Stimulated activated CD4-positive, alpha-beta T cell treated with anti-CD3 and anti-CD28 coated beads, Interleukin-1b, Interleukin-23, amount 100 ng/mL, for 1 hour (primary cell): ENCODE measurements around the gene DCST2.

ENCODE experiments used
- DNase-seq, 2 donors: peaks; one replicate each; pipeline ENCODE4 v3.0.0-alpha.2; 2020; ENCODE audit warnings: low read depth in 2 of 2

Gene DCST2

DNA sequence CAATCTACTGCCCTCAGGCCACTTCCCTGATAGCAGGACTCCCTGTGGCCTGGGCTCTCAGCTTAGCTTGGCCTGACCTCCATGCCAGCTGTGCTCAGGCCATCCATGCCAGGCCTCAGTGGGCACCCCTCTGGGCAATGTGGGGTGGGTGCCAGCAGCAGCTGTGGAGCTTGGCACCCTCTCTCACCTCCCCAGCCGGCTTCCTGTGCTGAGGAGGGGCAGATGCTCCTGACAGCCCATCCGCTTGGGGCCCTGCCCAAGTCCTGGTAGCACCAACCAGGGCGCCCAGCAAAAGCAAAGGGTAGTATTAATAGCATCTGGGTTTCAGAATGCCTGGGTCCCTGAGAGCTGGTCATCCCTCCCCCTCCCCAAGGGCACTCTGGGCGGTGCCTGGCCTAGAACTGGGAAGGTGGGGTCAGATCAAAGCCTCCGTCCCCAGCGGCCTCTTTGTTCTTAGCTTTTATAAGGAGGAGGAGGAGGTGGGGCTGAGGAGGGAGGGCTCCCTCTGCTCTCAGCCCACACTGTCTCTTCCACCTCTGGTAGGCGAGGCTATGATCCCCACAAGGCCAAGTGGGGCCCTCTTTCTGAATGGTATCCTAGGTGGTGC is 36.1 kb upstream of the DCST2 start:
- DNase-seq, result no peak

DNA sequence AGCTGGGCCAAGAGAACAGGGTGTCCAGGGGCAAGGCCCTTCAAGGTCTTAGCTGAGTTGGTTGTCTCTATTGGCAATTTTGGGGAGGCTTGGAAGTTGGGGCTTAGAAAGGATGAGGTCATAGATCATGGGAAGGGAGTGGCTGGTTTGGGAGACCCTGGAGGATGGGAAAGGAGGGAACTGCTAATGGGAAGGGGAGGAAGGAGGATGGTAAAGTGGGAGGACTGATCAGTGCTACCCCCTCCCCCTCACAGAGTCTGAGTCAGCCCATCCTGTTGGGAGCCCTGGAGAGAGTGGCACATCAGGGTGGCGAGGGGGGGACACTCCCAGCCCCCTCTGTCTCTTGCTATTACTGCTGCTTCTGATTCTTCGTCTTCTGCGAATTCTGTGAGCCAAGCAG is 35.0 kb upstream of the DCST2 start:
- no peak for DNase-seq

DNA sequence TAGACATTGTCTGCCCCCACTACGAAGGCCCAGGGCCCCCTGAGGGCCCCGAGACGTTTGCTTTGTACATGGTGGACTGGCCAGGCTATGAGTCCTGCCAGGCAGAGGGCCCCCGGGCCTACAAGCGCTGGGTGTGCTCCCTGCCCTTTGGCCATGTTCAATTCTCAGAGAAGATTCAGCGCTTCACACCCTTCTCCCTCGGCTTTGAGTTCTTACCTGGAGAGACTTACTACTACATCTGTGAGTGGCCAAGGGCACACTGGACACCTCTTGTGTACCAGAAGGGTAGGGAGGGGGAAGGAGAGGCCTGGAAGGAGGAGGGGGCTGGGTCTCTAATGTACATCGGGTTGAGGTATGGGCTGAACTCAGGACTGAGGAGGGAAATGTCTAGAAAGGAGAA is 33.2 kb upstream of the DCST2 start:
- no peak for DNase-seq

DNA sequence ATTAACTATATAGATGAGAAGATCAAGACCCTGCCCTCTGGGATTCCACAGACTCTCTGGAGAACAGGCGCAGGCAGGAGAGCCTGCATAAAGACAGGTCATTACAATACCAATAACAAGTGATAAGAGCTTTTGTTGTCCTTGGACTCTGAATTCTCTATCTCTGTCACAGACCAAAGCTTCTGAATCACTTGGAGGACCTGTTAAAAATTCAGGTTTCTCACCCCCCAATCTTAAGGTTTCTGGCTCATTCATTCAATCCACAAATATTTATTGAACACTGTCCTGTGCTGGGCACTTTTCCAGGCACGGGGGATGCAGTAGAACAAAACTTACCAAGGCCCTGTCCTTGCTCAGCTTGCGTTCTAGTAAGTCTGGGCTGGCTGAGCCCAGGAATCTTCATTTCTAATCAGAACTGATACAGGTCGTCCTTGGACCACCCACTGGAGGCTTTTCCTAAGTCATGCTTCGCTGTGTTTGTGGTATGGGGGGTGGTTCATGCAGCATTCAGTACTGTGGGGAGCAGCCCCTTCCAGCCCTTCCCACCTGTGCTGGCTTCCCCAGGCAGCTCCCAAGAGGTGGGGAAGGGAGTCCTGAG is 31.4 kb upstream of the DCST2 start:
- no peak for DNase-seq

DNA sequence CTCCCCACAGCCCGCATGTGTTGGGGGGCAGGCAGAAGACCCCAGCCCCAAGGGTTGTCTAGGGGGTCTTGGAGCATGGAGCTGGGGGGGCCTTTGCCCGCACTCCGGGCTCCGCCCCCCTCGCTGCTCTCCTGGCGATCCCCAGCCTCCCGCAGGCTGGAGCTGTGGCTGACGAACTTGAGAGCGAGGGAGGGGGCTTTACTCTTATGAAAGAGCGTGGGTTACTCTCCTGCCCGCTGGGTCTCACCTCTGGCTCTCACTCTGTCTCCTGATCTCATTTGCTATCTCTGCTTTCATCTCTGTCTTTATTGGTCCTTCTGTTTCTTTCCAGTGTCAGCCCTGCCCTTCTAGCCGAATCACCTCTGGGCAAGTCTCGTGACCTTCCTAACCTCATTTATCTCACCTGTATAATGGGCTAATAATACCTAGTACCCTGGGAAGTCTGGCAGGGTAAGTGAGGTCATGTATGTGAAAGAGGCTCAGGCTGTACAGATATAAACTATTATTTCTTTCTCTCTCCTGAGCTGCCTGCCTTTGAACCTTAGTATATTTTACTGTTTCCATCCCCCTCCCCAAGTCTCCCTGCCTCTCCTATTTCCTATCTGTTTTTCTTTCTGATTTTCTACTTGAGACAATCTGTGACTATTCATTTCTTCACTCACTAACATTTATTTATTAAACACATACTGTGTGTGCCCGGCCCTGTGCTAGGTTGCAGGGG is 30.7 kb upstream of the DCST2 start:
- DNase-seq, result no peak

DNA sequence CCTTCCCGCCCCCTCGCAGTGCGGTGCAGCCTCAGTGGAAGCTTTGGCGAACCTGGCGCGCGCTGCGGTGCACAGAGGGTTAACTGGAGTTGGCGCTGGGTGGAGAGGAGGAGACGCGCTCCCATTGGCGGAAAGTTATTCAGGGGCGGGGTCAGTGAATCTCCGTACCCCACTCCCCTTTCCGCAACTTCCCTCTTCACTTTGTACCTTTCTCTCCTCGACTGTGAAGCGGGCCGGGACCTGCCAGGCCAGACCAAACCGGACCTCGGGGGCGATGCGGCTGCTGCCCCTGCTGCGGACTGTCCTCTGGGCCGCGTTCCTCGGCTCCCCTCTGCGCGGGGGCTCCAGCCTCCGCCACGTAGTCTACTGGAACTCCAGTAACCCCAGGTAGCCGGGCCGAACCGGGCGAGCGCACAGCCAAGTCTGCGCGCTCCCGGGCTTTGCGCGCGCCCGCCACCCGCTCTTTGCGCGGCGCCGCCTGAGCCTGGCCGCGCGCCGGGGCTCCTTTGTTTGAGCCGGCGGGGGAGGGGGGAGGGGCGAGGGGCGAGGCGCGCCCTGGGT is 30.0 kb upstream of the DCST2 start, which contains the start of gene EFNA4:
TSS of gene EFNA4 (plus strand) at position 191 of the 561 bp plus-strand sequence. CDS start at position 275, 84 bp downstream.
- peak; percentile 54 to 61 for DNase-seq

DNA sequence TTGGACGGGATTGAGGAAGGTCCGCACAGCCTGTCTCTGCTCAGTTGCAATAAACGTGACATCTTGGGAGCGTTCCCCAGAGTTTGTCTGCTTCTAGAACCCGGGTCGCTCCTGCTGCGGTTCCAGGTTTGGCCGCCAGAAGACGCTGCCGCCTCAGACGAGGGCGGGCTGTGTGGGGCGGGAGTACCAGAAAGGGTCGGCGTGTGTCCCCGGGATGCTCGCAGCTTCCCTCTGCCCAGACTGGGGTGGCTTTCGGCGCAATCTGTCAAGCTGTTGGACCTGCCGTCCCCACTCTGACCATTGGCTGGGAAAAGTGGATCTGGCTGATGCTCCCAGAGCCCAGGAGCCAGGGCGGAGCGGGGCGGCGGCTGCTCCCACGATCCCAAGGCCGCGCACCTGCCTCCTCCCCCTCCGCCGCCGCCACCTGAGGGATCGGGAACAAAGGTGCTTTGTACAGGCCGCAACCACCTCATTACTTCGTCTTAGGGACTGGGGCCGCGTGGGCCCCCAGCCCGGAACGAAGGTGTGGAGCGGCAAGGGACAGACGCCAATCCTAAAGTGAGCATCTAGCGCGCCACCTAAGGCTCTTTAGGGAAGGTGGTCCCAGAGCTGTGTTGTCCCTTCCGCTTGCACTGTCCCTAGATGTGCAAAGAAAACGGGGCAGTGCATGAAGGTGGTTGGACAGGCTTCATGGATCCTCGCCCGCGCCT is 29.3 kb upstream of the DCST2 start:
- DNase-seq, result peak in 1 of 2 donors; percentile 72

DNA sequence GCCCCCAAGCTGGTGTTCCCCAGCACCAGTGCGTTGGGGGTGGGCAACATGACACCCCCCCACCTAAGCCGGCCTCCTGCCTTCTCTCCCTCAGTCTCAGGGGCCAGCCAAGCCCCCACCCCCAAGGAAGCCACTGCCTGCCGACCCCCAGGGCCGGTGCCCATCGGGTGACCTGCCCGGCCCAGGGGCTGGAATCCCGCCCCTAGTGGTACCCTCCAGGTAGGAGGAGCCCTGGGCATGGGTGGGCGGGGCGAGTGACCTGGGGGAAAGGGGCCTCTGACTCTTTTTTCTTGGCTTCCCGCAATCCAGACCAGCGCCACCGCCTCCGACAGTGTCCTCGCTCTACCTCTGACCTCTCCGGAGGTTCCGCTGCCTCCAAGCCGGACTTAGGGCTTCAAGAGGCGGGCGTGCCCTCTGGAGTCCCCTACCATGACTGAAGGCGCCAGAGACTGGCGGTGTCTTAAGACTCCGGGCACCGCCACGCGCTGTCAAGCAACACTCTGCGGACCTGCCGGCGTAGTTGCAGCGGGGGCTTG is 28.6 kb upstream of the DCST2 start:
- DNase-seq, result no peak

DNA sequence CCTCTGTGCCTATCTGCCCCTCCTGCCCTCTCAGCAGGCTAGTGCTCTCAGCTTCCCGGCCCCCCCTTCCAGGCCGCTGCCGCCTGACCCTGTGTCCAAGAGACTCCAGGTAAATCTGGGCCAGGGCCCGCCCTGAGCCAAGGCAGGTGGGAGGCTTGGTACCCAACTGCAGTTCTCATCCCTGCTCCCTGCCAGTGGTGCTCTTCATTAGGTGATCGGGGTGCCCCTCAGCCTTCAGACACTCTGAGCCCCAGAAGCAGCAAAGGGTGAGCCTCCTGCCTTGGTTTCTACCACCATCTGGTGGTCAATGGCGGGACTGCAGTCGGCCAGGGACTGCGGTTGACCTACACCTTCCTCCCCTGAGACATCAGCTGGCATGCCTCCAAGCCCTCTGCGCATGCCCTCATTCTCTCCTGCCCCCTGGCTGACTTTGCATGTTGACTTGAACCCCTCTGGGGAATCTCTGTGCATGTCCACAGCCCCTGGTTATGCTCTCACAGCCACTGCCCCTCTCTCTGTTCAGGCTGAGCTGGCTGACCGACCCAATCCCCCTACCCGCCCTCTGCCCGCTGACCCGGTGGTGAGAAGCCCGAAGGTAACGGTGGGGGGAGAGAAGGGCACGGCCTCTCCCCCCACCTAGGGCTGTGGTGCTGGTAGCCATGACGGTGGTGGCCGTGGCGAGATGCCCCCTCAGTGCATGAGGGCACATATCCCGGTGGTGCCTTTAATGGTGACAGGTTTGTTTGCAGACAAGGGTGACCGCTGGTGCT is 28.0 kb upstream of the DCST2 start:
- DNase-seq, result peak; percentile 88 to 97

DNA sequence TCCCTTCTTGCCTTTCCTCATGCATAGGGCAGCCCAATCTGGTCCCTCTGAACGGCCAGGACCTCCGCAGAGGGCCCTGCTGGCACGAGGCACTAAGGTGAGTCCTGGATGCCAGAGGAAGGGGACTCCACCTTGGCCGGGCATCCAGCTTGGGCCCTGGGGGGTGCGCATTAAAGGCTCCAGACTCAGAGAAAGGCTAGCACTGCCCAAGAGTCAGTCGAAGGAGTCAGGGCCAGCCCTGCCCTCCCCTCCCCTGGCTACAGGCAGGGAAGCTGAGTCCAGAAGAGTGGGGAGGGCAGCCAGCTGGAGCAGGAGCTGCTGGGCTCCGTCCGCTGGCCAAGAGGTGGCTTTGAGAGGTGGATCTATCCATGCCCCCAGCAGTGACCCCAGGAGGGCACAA is 27.2 kb upstream of the DCST2 start:
- DNase-seq, result no peak

DNA sequence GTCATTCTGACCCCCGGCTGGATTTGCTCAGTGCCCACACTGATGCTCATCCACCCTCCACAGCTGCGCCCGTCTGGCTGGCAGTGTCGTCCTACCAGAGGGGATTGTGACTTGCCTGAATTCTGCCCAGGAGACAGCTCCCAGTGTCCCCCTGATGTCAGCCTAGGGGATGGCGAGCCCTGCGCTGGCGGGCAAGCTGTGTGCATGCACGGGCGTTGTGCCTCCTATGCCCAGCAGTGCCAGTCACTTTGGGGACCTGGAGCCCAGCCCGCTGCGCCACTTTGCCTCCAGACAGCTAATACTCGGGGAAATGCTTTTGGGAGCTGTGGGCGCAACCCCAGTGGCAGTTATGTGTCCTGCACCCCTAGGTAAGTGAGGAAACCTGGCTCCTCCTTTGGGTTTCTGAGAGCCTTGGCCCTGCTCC is 24.2 kb upstream of the DCST2 start:
- DNase-seq, result no peak

DNA sequence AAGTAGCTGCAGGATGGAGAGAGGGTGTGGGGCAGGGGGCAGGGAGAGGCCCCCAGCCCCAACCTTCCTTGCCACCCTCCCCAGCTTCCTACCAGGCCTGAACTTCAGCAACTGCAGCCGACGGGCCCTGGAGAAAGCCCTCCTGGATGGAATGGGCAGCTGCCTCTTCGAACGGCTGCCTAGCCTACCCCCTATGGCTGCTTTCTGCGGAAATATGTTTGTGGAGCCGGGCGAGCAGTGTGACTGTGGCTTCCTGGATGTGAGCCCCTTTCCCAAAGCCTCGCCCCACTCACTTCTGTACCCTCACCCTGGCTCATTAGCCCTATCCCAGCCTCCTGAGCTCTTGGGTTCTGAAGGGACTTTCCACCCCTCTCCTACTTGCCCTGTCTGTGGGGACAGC is 23.5 kb upstream of the DCST2 start:
- no peak for DNase-seq

DNA sequence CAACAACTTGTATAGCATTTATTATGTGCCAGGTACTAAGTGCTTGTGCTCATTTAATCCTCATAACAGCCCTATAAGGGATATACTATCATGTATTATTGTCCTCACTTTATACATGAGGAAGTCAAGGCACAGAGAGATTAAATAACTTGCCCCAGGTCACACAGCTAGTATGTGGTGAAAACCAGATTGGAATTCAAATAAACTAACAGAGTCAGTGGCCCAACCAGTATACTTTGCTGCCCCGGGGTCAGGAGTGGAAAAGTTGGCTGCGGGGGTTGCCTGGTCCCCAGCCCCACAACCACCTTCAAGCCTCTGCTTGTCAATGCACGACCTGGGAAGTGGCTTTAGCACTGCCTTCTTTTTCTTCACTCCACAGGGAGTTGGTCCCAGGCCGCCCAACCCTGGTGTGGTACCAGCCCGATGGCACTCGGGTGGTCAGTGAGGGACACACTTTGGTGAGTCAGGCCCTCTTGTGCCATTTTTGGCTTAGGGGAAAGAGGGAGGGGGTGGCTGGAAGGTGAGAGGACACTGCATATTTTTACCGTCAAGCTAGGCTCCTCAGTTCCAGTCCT is 20.0 kb upstream of the DCST2 start:
- DNase-seq, result no peak

DNA sequence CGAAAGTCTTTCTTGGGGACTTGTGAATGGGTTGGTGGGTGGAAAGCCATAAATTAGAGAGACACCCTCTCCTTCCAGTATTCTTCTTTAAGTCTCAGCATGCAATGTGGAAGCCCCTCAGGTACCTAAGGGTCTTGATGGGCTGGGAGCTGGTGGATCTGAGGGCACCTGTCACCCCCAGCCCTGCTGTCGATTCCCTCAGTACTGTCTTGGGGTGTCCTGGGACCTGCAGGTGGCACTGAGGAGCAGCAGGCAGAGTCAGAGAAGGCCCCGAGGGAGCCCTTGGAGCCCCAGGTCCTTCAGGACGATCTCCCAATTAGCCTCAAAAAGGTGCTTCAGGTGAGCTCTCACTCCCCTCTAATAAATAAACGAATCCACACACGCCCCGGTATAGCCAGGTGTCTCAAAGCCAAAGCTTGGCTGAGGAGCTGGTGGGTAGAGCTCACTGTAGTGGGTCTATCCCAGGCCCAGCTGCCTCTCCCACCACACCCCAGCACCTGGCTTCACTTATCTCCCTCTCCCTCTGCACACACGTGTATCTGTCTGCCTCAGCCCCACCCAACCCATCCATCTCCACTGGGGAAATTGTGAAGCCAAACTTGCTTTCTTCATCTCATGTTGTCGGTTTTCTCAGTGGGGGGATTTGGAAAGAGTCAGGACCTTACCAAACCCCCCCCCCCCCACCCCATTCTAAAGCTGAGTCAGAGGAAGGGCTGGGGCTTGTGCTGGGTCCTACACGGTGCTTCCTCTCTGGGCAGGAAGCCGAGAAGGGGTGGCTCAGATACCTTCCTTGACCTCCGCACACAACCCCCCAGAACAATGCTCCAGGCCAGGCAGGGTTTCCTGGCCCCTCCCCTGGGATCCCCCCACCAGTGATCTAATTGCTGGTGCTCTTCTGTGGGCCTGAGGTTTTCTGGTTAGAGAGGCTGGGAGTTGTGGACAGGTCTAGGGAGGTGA is 19.1 kb upstream of the DCST2 start:
- no peak for DNase-seq

DNA sequence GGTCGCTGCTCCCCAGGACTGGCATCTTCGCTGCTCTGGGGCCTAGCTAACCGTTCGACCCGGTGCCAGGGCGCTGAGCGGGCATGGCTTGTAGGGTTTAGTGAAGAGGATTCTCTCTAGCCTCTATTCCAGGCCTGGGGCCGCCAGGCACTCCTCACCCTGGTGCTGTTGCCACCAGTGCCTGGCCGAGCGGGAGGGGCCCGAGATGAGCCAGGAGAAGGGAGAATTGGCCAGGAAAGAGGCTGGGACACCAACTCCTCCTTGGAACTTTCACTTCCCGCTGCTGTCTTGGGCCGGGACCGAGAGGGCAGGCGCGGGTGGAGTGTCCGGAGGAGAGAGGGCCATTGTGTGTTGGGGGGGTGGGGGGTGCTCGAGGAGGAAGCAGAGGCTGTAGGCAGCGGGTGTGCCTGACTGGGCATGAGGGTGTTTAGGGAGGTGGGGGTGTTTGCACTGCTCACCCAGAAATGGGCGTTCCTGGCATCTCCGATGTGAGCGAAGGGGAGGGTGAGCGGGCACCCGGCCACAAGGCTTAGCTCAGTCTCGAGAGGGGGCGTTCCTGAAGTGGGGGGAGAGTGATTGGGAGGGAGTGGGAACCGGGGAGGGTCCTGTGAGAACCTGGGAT is 18.3 kb upstream of the DCST2 start:
- no peak for DNase-seq

DNA sequence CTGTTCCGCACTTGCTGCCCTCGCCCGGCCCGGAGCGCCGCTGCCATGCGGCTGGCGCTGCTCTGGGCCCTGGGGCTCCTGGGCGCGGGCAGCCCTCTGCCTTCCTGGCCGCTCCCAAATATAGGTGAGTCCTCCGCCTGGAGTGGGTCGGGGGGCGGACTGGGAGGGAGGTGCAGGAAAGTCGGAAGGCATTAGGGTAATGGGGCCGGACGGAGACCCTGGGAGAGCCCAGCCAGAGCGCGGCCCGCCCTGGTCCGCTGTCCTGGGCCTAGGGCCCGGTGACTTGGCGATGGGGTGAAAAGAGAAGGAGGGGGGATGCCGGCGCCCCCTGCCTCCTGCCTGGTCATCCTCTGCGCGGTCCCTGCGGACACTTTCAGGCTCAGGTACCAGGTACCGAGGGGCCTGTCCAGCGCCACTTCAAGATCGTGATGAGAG is 17.8 kb upstream of the DCST2 start:
- no peak for DNase-seq

DNA sequence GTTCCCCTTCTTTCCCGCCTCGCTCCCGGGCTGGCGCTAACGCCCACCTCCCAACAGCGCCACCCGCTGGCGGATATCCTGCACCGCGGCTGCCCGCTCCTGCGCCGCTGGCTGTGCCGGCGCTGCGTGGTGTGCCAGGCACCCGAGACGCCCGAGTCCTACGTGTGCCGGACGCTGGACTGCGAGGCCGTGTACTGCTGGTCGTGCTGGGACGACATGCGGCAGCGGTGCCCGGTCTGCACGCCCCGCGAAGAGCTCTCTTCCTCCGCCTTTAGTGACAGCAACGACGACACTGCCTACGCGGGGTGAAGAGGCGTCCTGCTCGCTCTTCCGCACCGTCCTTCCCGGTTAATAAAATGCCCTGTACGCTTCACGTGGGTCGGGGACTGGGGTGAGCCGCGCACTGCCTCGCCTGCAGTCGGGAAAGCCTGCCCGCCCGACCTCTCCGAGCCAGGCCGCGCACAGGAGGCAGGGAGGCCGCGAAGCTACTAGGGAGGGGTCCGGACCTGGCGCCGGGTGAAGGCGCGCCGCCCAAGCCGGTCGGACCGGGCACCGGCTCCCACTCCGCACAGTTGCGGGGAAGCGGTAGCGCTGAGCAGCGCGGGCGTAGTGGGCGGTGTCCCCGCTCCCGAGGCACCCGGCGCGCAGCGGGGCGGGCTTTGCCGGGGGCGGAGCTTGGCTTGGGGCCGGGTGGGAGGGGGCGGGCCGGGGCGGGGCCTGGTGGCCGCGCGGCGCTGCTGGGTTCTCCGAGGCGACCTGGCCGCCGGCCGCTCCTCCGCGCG is 17.2 kb upstream of the DCST2 start, which contains the start of gene ADAM15:
TSS of gene ADAM15 (plus strand) at position 757 of the 782 bp plus-strand sequence. CDS start 71 bp downstream, outside the sequence.
- DNase-seq, result peak; percentile 41 to 64
